ENCODE results near the gene NME2.

DNA sequence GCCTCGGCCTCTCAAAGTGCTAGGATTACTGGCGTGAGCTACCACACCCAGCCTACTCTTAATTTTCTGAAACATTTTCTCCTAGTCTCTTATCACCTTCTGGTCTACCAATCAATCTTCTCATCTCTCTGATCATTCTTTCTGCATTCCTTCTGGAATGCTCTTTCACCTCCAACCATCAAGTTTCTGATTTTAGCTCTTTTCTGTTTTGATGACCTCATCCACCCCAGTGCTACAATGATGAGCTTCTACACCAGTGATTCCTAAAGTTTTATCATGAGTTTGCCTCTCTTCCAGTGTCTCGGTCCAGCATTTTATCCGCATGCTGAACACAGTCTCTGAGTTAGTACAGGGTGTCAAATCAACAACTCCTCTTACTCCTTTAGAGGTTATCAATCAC lies 31.5 kb downstream of the NME2 start:
- TF ChIP-seq POLR2AphosphoS5 (IDR thresholded peaks at IDR 0.05; ENCODE audit: low read depth, low read length) (no peak), TAF1 (IDR thresholded peaks at IDR 0.05; ENCODE audit: low read depth, low read length) (no peak)
